Ishikawa (cell line): ENCODE data around the gene HOXB1.

Experiments used
- CEBPB ChIP-seq: IDR thresholded peaks from 2 replicates; pipeline ENCODE4 v1.6.1; 2012
- CREB1 ChIP-seq: IDR thresholded peaks from 2 replicates; pipeline ENCODE4 v1.6.1; 2012; ENCODE audit warnings: low read depth
- EGR1 ChIP-seq: IDR thresholded peaks from 2 replicates; pipeline ENCODE4 v1.6.1; 2012
- EP300 ChIP-seq: IDR thresholded peaks from 2 replicates; pipeline ENCODE4 v1.6.1; 2012; ENCODE audit warnings: borderline replicate concordance
- FOXM1 ChIP-seq: IDR thresholded peaks from 2 replicates; pipeline ENCODE4 v1.6.1; 2012; ENCODE audit warnings: low read depth, borderline replicate concordance
- MAX ChIP-seq: IDR thresholded peaks from 2 replicates; pipeline ENCODE4 v1.6.1; 2012
- NFIC ChIP-seq: IDR thresholded peaks from 2 replicates; pipeline ENCODE4 v1.6.1; 2012
- RAD21 ChIP-seq: IDR thresholded peaks from 2 replicates; pipeline ENCODE4 v1.6.1; 2012; ENCODE audit warnings: low read depth
- REST ChIP-seq: IDR thresholded peaks from 2 replicates; pipeline ENCODE4 v1.6.1; 2012; ENCODE audit warnings: low read depth, mild to moderate bottlenecking
- TAF1 ChIP-seq: IDR thresholded peaks from 2 replicates; pipeline ENCODE4 v1.6.1; 2012; ENCODE audit warnings: low read depth, mild to moderate bottlenecking
- TCF12 ChIP-seq: IDR thresholded peaks from 2 replicates; pipeline ENCODE4 v1.6.1; 2012; ENCODE audit warnings: low read depth
- TEAD4 ChIP-seq: IDR thresholded peaks from 2 replicates; pipeline ENCODE4 v1.6.1; 2012
- USF1 ChIP-seq: IDR thresholded peaks from 2 replicates; pipeline ENCODE4 v1.6.1; 2012
- YY1 ChIP-seq: IDR thresholded peaks from 2 replicates; pipeline ENCODE4 v1.6.1; 2012; ENCODE audit warnings: low read depth
- ZBTB7A ChIP-seq: IDR thresholded peaks from 2 replicates; pipeline ENCODE4 v1.6.1; 2012; ENCODE audit warnings: low read depth

Gene HOXB1

DNA sequence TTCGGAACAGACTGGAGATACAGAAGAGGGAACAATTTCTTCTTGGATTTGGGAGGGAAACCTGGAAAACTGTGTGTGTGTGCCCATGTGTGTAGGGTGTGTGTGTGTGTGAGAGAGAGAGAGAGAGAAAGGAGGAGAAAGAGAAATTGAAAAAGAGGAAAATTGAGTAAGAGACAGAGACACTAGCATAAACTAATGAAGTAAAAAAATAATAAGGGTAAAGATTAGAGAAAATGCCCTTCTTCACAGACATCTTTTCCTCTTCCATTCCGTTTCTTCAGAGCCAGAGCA, 28.0 kb upstream of the HOXB1 start:
- TF ChIP-seq TEAD4, result no peak
- no peak for TF ChIP-seq EGR1
- TF ChIP-seq FOXM1, result no peak
- no peak for TF ChIP-seq EP300
- no peak for TF ChIP-seq REST
- no peak for TF ChIP-seq RAD21
- TF ChIP-seq USF1, result no peak
- TF ChIP-seq NFIC, result no peak
- TF ChIP-seq ZBTB7A, result no peak
- no peak for TF ChIP-seq TCF12
- no peak for TF ChIP-seq TAF1
- no peak for TF ChIP-seq CREB1
- no peak for TF ChIP-seq MAX
- TF ChIP-seq YY1, result no peak
- TF ChIP-seq CEBPB, result no peak

- no peak for TF ChIP-seq EGR1
- TF ChIP-seq MAX, result no peak
- no peak for TF ChIP-seq CREB1
- TF ChIP-seq EP300, result no peak
These were observed 27.4 kb upstream of the HOXB1 start for GRCh38 chr17:48558057-48558830.

DNA sequence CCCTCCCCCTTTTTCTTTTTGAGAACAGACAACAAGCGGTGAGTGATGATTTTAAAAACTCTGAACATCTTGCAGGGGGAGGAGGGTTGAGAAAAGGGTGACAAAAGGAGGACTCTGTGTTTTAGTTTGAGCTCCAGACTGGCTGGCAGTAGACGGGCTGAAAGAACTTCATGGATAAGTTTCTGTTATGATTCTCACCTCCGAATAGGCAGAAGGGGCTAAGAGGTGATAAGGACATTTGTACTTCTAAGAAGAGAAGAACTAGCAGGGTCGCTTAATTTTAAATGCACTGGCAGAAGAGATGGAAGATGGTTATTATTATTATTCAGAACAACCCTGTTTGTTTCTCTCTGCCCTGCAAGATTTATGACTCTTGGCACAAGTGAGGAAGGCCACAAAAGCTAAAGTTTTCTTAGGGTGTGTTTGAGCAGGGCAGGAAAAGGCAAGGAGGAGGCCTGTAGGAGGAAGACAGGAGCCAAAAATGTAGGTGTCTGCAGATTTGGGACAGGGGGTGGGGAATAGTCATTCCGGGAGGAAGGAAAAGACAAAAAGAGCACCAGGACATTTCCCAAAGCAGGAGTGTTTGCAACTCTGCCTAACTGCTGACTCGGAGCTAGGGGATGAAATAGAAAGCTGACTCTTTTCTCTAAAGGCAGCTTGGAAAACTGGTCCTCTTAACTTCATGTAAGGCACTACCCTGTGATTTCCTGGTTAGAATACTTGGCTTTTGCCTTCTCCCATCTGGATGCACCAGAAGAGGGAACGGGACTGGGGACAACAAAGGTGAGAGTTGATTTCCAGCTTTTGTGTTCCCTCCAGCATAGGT, 26.0 kb upstream of the HOXB1 start:
- TF ChIP-seq CREB1 (no peak), YY1 (no peak), TEAD4 (no peak), TCF12 (no peak), REST (no peak), CEBPB (no peak), TAF1 (no peak), RAD21 (no peak), EP300 (no peak), FOXM1 (no peak), ZBTB7A (no peak)

- TF ChIP-seq CREB1 (no peak), RAD21 (no peak), FOXM1 (no peak), YY1 (no peak), TAF1 (no peak), NFIC (no peak), USF1 (no peak), TCF12 (no peak), REST (no peak), EP300 (no peak), ZBTB7A (no peak)
These were observed 25.4 kb upstream of the HOXB1 start for GRCh38 chr17:48556229-48556575.
